HEK293T (cell line): Measurements from ENCODE around the gene TEAD1.

Source experiments
- ARNT ChIP-seq: fragments of 450-650 bp; IDR thresholded peaks from 2 replicates; pipeline ENCODE4 v1.6.1; 2017; ENCODE audit warnings: mild to moderate bottlenecking
- ELF4 ChIP-seq: fragments of 450-650 bp; IDR thresholded peaks from 2 replicates; pipeline ENCODE4 v1.6.1; 2017; ENCODE audit warnings: antibody characterized with exemption
- FOXM1 ChIP-seq: fragments of 450-650 bp; IDR thresholded peaks from 2 replicates; pipeline ENCODE4 v1.6.1; 2017; ENCODE audit warnings: mild to moderate bottlenecking, borderline replicate concordance
- TARDBP ChIP-seq: fragments of 450-650 bp; IDR thresholded peaks from 2 replicates; pipeline ENCODE4 v1.6.1; 2016

DNA sequence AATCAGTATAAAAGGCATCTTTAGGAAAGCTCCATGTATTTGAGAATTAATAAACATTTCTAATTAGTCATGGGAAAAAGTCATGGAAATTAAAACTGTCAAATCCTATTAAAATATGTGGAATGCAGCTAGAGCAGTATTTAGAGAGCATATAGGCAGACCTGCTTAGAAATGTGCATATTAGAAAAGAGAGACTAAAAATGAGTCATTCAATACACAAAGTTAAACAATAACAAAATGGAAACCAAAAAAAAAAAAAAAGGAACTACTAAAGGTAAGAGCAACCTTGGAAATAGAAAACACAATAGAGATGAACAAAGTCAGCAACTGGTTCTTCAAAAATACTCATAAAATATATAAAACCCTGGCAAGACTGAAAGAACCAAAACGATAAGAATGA lies 275.2 kb downstream of the TEAD1 start:
- TF ChIP-seq FOXM1 = no peak
- no peak for TF ChIP-seq TARDBP
- TF ChIP-seq ARNT = no peak
- TF ChIP-seq ELF4 = no peak
